Measurements from ENCODE around the gene GANAB. TPM values are rescaled to one million over a fixed set of nuclear protein-coding genes. Genes with fewer than 3 reads are reported as not detected.
"Not testable (repeated sequence)": the region's sequence is repeated elsewhere in the genome, so short reads cannot be mapped to it uniquely, and the experiment has no call there.

The GANAB gene
- total and polyA plus RNA-seq, 2 experiments from 2014 or later: 82.3 to 272 TPM

- TF ChIP-seq EZH2 (IDR thresholded peaks at IDR 0.05; ENCODE audit: low read depth, unreplicated experiment): no peak
- TF ChIP-seq, protein P1, sequence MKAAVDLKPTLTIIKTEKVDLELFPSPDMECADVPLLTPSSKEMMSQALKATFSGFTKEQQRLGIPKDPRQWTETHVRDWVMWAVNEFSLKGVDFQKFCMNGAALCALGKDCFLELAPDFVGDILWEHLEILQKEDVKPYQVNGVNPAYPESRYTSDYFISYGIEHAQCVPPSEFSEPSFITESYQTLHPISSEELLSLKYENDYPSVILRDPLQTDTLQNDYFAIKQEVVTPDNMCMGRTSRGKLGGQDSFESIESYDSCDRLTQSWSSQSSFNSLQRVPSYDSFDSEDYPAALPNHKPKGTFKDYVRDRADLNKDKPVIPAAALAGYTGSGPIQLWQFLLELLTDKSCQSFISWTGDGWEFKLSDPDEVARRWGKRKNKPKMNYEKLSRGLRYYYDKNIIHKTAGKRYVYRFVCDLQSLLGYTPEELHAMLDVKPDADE (IDR thresholded peaks at IDR 0.05): no peak
- TF ChIP-seq ZNF331 (CRISPR knock-in tag; IDR thresholded peaks at IDR 0.05; ENCODE audit: low read depth): no peak
- no peak for TF ChIP-seq ZNF114 (CRISPR knock-in tag; IDR thresholded peaks at IDR 0.05)
- peak; percentile 37 to 51; a peak in 3 of 4 replicates for TF ChIP-seq CTCF (conservative IDR thresholded peaks at IDR 0.05; ENCODE audit: low read depth in 2 of 2)
- no peak for TF ChIP-seq STAT1 (IDR thresholded peaks at IDR 0.05; ENCODE audit: unreplicated experiment)
- Mint-ChIP-seq H3K27ac (no peak overlapping the region), H3K27me3 (ENCODE audit: insufficient read depth, low read depth, poor library complexity) (peaks cover 18% of the 10 kb centered on the region), H3K36me3 (ENCODE audit: low read depth) (peaks cover 45% of the 10 kb centered on the region), H3K9me3 (peaks cover 4% of the 10 kb centered on the region; the same call in 2 of the 3 replicates), H3K4me3 (peak overlapping the region; percentile 98), H3K4me1 (peaks cover 18% of the 10 kb centered on the region)
- Histone ChIP-seq H4K20me1 (replicated peaks; ENCODE audit: insufficient read depth) (no peaks in the 10 kb centered on the region; the same call in 1 of the 2 replicates), H3K79me2 (replicated peaks; ENCODE audit: insufficient read depth) (peaks cover 24% of the 10 kb centered on the region), H3K4me2 (no peak overlapping the region), H3K36me3 (ENCODE audit: insufficient read depth) (peaks cover 10% of the 10 kb centered on the region), H3K27ac (ENCODE audit: low read depth) (no peak overlapping the region), H3F3A (replicated peaks; ENCODE audit: low read depth) (peaks cover 43% of the 10 kb centered on the region), H2AFZ (no peak overlapping the region), H3K27me3 (ENCODE audit: insufficient read depth) (no peaks in the 10 kb centered on the region), H3K4me3 (no peak overlapping the region), H3K9me2 (ENCODE audit: insufficient read depth) (no peaks in the 10 kb centered on the region), H3K4me1 (ENCODE audit: insufficient read depth) (peaks cover 12% of the 10 kb centered on the region; the same call in 1 of the 2 replicates)
- ATAC-seq (no peak), DNase-seq (ENCODE audit: low spot score) (peak; percentile 55)
Observed at GRCh38 chr11:62588966-62589637, 57.3 kb downstream of the GANAB start.

DNA sequence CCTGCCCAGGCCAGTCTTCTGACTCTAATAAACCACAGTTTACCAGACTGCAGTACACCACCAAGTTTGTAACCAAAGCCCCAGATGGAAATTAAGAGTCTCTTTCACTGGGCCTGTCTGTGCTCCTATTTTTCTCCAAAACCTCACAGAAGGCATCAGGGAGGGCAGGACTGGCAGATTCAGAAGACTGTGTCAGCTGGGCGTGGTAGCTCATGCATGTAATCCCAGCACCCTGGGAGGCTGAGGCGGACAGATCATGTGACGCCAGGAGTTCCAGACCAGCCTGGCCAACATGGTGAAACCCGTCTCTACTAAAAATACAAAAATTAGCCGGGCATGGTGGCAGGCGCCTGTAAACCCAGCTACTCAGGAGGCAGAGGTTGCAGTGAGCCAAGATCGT, 61.1 kb downstream of the GANAB start:
- H3K36me3 ChIP-seq (ENCODE audit: insufficient read depth): peaks cover 10% of the 10 kb centered on the region
- not testable (repeated sequence) for H3K4me2 ChIP-seq; H3K27ac ChIP-seq (ENCODE audit: low read depth); H3K4me1 ChIP-seq (ENCODE audit: insufficient read depth); H3K4me3 Mint-ChIP-seq; H3K27me3 Mint-ChIP-seq (ENCODE audit: insufficient read depth, low read depth, poor library complexity); H3K4me1 Mint-ChIP-seq; DNase-seq (ENCODE audit: low spot score); H3K4me3 ChIP-seq; H3K9me2 ChIP-seq (ENCODE audit: insufficient read depth); H4K20me1 ChIP-seq (replicated peaks; ENCODE audit: insufficient read depth); H3K27ac Mint-ChIP-seq; H3K27me3 ChIP-seq (ENCODE audit: insufficient read depth); H3K9me3 Mint-ChIP-seq; H2AFZ ChIP-seq; ATAC-seq
- peaks cover 52% of the 10 kb centered on the region for H3K36me3 Mint-ChIP-seq (ENCODE audit: low read depth)
- peaks cover 27% of the 10 kb centered on the region for H3K79me2 ChIP-seq (replicated peaks; ENCODE audit: insufficient read depth)
- peaks cover 22% of the 10 kb centered on the region; the same call in 1 of the 2 replicates for H3F3A ChIP-seq (replicated peaks; ENCODE audit: low read depth)

- peaks cover 52% of the 10 kb centered on the region for H3K36me3 Mint-ChIP-seq (ENCODE audit: low read depth)
- H3K4me1 ChIP-seq (ENCODE audit: insufficient read depth); H4K20me1 ChIP-seq (replicated peaks; ENCODE audit: insufficient read depth); H3K4me2 ChIP-seq; H3K9me2 ChIP-seq (ENCODE audit: insufficient read depth); H3K27ac ChIP-seq (ENCODE audit: low read depth); H2AFZ ChIP-seq; DNase-seq (ENCODE audit: low spot score); H3K4me1 Mint-ChIP-seq; H3K9me3 Mint-ChIP-seq; H3K36me3 ChIP-seq (ENCODE audit: insufficient read depth); H3K4me3 Mint-ChIP-seq; H3F3A ChIP-seq (replicated peaks; ENCODE audit: low read depth); H3K27me3 ChIP-seq (ENCODE audit: insufficient read depth); H3K4me3 ChIP-seq; H3K27me3 Mint-ChIP-seq (ENCODE audit: insufficient read depth, low read depth, poor library complexity); H3K27ac Mint-ChIP-seq; ATAC-seq: not testable (repeated sequence)
- peaks cover 15% of the 10 kb centered on the region; the same call in 1 of the 2 replicates for H3K79me2 ChIP-seq (replicated peaks; ENCODE audit: insufficient read depth)
Observed at GRCh38 chr11:62581735-62582134, 64.7 kb downstream of the GANAB start.

Measured in GM23338 (cell line).